Chondrocyte (in vitro differentiated cells): ENCODE results near the gene C12orf57. TPM values are rescaled to one million over a fixed set of nuclear protein-coding genes. Genes with fewer than 3 reads are reported as not detected.

Source experiments
- DNase-seq: peaks from one replicate; pipeline ENCODE4 v3.0.0; 2021; ENCODE audit warnings: mixed read lengths, low spot score
- H3K27ac Mint-ChIP-seq: one replicate; pipeline ENCODE4 v1.8.0; 2021; ENCODE audit warnings: mild to moderate bottlenecking, moderate library complexity, mixed read lengths; ENCODE audit not compliant: unreplicated experiment
- H3K27me3 Mint-ChIP-seq: 2 replicates; pipeline ENCODE4 v1.8.0; 2021; ENCODE audit warnings: low read depth, mixed read lengths
- H3K36me3 Mint-ChIP-seq: 2 replicates; pipeline ENCODE4 v1.8.0; 2021; ENCODE audit warnings: low read depth, mixed read lengths
- H3K4me1 Mint-ChIP-seq: 2 replicates; pipeline ENCODE4 v1.8.0; 2021; ENCODE audit warnings: low read depth, mild to moderate bottlenecking, mixed read lengths
- H3K4me3 Mint-ChIP-seq: one replicate; pipeline ENCODE4 v1.8.0; 2021; ENCODE audit warnings: mild to moderate bottlenecking, moderate library complexity, mixed read lengths; ENCODE audit not compliant: unreplicated experiment
- H3K9me3 Mint-ChIP-seq: 2 replicates; pipeline ENCODE4 v1.8.0; 2021; ENCODE audit warnings: low read depth, mixed read lengths
- total RNA-seq: library from RNA; stranded (reverse); gene quantifications from 3 replicates; pipeline ENCODE4 v1.2.1, GENCODE V29; 2021
- TF ChIP-seq, protein P1 (sequence below): fragments of 200-600 bp; sonication (generic); IDR thresholded peaks from 2 replicates; pipeline ENCODE4 v1.5.0; 2021; ENCODE audit warnings: antibody characterized with exemption, mild to moderate bottlenecking, moderate library complexity

The C12orf57 gene
- total RNA-seq, 1 donor from 2014 or later, result 233 TPM

DNA sequence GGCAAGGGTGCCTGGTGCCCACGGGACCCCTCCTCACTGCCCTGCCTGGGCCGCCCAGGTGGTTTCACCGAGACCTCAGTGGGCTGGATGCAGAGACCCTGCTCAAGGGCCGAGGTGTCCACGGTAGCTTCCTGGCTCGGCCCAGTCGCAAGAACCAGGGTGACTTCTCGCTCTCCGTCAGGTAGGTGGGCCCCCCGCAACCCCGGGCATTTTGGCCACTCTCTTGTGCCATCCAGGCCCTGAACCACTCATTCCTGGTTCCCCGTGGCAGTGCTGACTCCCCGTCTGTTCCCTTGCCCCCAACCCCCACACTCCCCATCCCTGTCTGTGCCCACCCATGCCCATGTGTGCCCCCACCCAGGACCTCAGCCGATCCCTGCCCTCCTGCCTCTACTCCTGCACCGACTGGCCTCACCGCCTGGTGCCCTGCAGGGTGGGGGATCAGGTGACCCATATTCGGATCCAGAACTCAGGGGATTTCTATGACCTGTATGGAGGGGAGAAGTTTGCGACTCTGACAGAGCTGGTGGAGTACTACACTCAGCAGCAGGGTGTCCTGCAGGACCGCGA lies 7.8 kb downstream of the C12orf57 start:
- Mint-ChIP-seq H3K27ac (no peak overlapping the region), H3K27me3 (no peaks in the 10 kb centered on the region), H3K9me3 (no peaks in the 10 kb centered on the region), H3K36me3 (peaks cover 7% of the 10 kb centered on the region), H3K4me1 (peaks cover 25% of the 10 kb centered on the region), H3K4me3 (no peak overlapping the region)
- peak; percentile 91 for DNase-seq
- TF ChIP-seq, protein P1, sequence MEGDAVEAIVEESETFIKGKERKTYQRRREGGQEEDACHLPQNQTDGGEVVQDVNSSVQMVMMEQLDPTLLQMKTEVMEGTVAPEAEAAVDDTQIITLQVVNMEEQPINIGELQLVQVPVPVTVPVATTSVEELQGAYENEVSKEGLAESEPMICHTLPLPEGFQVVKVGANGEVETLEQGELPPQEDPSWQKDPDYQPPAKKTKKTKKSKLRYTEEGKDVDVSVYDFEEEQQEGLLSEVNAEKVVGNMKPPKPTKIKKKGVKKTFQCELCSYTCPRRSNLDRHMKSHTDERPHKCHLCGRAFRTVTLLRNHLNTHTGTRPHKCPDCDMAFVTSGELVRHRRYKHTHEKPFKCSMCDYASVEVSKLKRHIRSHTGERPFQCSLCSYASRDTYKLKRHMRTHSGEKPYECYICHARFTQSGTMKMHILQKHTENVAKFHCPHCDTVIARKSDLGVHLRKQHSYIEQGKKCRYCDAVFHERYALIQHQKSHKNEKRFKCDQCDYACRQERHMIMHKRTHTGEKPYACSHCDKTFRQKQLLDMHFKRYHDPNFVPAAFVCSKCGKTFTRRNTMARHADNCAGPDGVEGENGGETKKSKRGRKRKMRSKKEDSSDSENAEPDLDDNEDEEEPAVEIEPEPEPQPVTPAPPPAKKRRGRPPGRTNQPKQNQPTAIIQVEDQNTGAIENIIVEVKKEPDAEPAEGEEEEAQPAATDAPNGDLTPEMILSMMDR, result no peak

GRCh38 chr12:6952121-6952862 lies 8.5 kb downstream of the C12orf57 start:
- Mint-ChIP-seq H3K36me3 (peaks cover 2% of the 10 kb centered on the region), H3K27me3 (no peaks in the 10 kb centered on the region), H3K4me1 (peaks cover 20% of the 10 kb centered on the region), H3K27ac (no peak overlapping the region), H3K4me3 (no peak overlapping the region), H3K9me3 (no peaks in the 10 kb centered on the region)
- TF ChIP-seq, protein P1, result no peak
- DNase-seq, result peak; percentile 92

DNA sequence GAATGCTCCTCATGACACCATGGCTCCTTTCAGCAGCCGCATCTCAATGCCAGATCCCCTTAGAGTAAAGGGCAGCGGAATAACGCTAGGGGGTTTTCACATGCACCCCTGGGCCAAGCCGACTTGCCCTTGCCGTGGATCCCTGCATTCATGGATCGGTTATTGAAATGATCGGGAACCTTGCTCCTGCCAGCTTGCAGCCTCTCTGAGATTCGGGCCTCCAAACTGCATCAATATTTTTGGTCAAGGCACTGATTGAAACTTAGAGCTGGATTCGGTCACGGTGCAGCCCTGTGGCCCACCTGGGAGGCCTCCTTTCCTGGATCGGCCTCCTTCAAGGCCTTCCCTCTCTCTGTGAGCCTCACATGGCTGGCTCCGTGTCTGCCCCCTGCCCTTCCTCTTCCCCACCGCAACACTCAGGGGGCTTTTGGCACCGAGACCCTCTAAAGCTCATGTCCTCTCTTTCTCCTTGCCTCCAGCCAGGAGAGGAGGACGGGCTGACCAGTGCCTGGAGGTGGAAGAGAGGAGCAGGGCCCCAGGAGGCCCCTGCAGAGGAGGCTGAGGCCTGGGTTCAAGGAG lies 9.1 kb downstream of the C12orf57 start:
- Mint-ChIP-seq H3K36me3 (no peaks in the 10 kb centered on the region), H3K27me3 (no peaks in the 10 kb centered on the region), H3K4me3 (no peak overlapping the region), H3K27ac (no peak overlapping the region), H3K4me1 (peaks cover 20% of the 10 kb centered on the region), H3K9me3 (no peaks in the 10 kb centered on the region)
- TF ChIP-seq, protein P1, result no peak
- DNase-seq, result peak; percentile 67

- H3K4me3 Mint-ChIP-seq, result no peak overlapping the region
- TF ChIP-seq, protein P1, result no peak
- no peaks in the 10 kb centered on the region for H3K9me3 Mint-ChIP-seq
Measured at GRCh38 chr12:6953442-6954315, 9.9 kb downstream of the C12orf57 start.

More at GRCh38 chr12:6953442-6954315, 9.9 kb downstream of the C12orf57 start:
- Mint-ChIP-seq H3K27me3 (no peaks in the 10 kb centered on the region), H3K4me1 (peaks cover 20% of the 10 kb centered on the region), H3K36me3 (no peaks in the 10 kb centered on the region), H3K27ac (no peak overlapping the region)
- peak; percentile 78 for DNase-seq
